Cardiac septum (tissue), 1 donor: ENCODE measurements around the gene OR4S2. TPM values are rescaled to one million over a fixed set of nuclear protein-coding genes. Genes with fewer than 3 reads are reported as not detected.

Source experiments
- DNase-seq: peaks from one replicate; pipeline ENCODE4 v3.0.0-alpha.2; 2020; ENCODE audit warnings: low spot score
- intact Hi-C: fragments of 100-400 bp; cut with DNase I; formaldehyde crosslinking; loops from one replicate; pipeline ENCODE4 v1.14.0; 2022
- long read RNA-seq: library from polyadenylated mRNA; unstranded; transcript quantifications from one replicate; pipeline ENCODE4 v2.0.0, GENCODE V29; 2021
- total RNA-seq: library from RNA; stranded (reverse); fragmentation: NEBNext Ultra II Directional; extraction: Animal tissue kit (Norgen Biotek cat#: 25700); gene quantifications from one replicate; pipeline ENCODE4 v1.2.1, GENCODE V29; 2021
- donor health status: DM: no; HTN: no; CAD: no.

Gene OR4S2
- total RNA-seq, result not detected
- long read RNA-seq, result 0 reads

- DNase-seq, result no peak
- intact Hi-C loops, result no loop called here
These were observed at the start of gene OR4S2 for GRCh38 chr11:55648027-55648426. TSS of gene OR4S2 (plus strand) at chr11:55648327. CDS start at chr11:55650904, 2,577 bp downstream.

GRCh38 chr11:55607545-55607944, 40.6 kb upstream of the OR4S2 start, which contains the start of gene OR4C11:
TSS of gene OR4C11 (minus strand) at chr11:55607645. CDS start at chr11:55604373, 3,272 bp downstream.
- intact Hi-C loops, result no loop called here
- DNase-seq, result no peak

- intact Hi-C loops, result no loop called here
- no peak for DNase-seq
These were observed 23.6 kb upstream of the OR4S2 start for GRCh38 chr11:55624531-55624930.

GRCh38 chr11:55634813-55635212, 13.3 kb upstream of the OR4S2 start, which contains the start of gene OR4P4:
TSS of gene OR4P4 (plus strand) at chr11:55635113.
- intact Hi-C loops, result no loop called here
- no peak for DNase-seq

GRCh38 chr11:55652560-55652959, 4.4 kb downstream of the OR4S2 start:
- intact Hi-C loops, result no loop called here

GRCh38 chr11:55655096-55655495, 7.0 kb downstream of the OR4S2 start:
- DNase-seq, result no peak
- intact Hi-C loops, result no loop called here

More at GRCh38 chr11:55652560-55652959, 4.4 kb downstream of the OR4S2 start:
- no peak for DNase-seq

GRCh38 chr11:55658031-55658573, 10.0 kb downstream of the OR4S2 start:
- intact Hi-C loops, result no loop called here
- DNase-seq, result no peak

- DNase-seq, result no peak
- intact Hi-C loops, result no loop called here
These were observed 10.5 kb downstream of the OR4S2 start for GRCh38 chr11:55658608-55659007.

GRCh38 chr11:55661901-55662300, 13.8 kb downstream of the OR4S2 start, which contains the start of gene OR4C6:
TSS of gene OR4C6 (plus strand) at chr11:55662201. CDS start at chr11:55665167, 2,966 bp downstream.
- no peak for DNase-seq
- intact Hi-C loops, result no loop called here

- intact Hi-C loops, result no loop called here
These were observed 21.2 kb downstream of the OR4S2 start for GRCh38 chr11:55669376-55669775.

GRCh38 chr11:55673860-55674259, 25.7 kb downstream of the OR4S2 start:
- intact Hi-C loops, result no loop called here
- no peak for DNase-seq

More at GRCh38 chr11:55669376-55669775, 21.2 kb downstream of the OR4S2 start:
- no peak for DNase-seq

GRCh38 chr11:55697817-55698216, 49.7 kb downstream of the OR4S2 start:
- no peak for DNase-seq
- intact Hi-C loops, result no loop called here

GRCh38 chr11:55701429-55701828, 53.3 kb downstream of the OR4S2 start:
- intact Hi-C loops, result no loop called here

More at GRCh38 chr11:55701429-55701828, 53.3 kb downstream of the OR4S2 start:
- no peak for DNase-seq

Other genes with a start within 250 kb of the OR4S2 start
- not detected for gene OR4C15, start 93.9 kb upstream of the OR4S2 start, total RNA-seq
- gene OR4C16, start 76.2 kb upstream of the OR4S2 start, total RNA-seq, result not detected
- not detected for gene OR4C11, start 40.7 kb upstream of the OR4S2 start, total RNA-seq
- not detected for gene OR4P4, start 13.2 kb upstream of the OR4S2 start, total RNA-seq
- not detected for gene OR4C6, start 13.9 kb downstream of the OR4S2 start, total RNA-seq
- not detected for gene OR5D13, start 125.1 kb downstream of the OR4S2 start, total RNA-seq
- not detected for gene OR5D14, start 147.2 kb downstream of the OR4S2 start, total RNA-seq
- gene OR5L1, start 163.0 kb downstream of the OR4S2 start, total RNA-seq, result not detected
- not detected for gene OR5D18, start 171.3 kb downstream of the OR4S2 start, total RNA-seq
- gene OR5L2, start 178.9 kb downstream of the OR4S2 start, total RNA-seq, result not detected
- gene OR5D16, start 190.4 kb downstream of the OR4S2 start, total RNA-seq, result not detected
- not detected for gene TRIM51, start 235.0 kb downstream of the OR4S2 start, total RNA-seq